ENCODE data around the gene GRIN3B.

- TF ChIP-seq CTCF (IDR thresholded peaks at IDR 0.05; ENCODE audit: low read depth, low read length), result no peak
- no peak for TF ChIP-seq EZH2phosphoT487 (IDR thresholded peaks at IDR 0.05; ENCODE audit: low read depth)
Measured at GRCh38 chr19:1008268-1009040, 8.2 kb downstream of the GRIN3B start.

Data from OCI-LY3 (cell line).